Nephron progenitor cell (in vitro differentiated cells): Measurements from ENCODE around the gene CREB3L1.

Experiments
- DNase-seq: peaks from one replicate; pipeline ENCODE4 v3.0.0; 2021
- H3K27ac Mint-ChIP-seq: 2 replicates; pipeline ENCODE4 v1.8.0; 2021; ENCODE audit warnings: mild to moderate bottlenecking, moderate library complexity, mixed read lengths
- H3K27me3 Mint-ChIP-seq: 2 replicates; pipeline ENCODE4 v1.8.0; 2021; ENCODE audit warnings: mild to moderate bottlenecking, low read depth, mixed read lengths; ENCODE audit not compliant: poor library complexity
- H3K36me3 Mint-ChIP-seq: 2 replicates; pipeline ENCODE4 v1.8.0; 2021; ENCODE audit warnings: low read depth, mixed read lengths
- H3K4me1 Mint-ChIP-seq: 2 replicates; pipeline ENCODE4 v1.8.0; 2021; ENCODE audit warnings: mixed read lengths
- H3K4me3 Mint-ChIP-seq: 2 replicates; pipeline ENCODE4 v1.8.0; 2021; ENCODE audit warnings: mild to moderate bottlenecking, moderate library complexity, mixed read lengths
- H3K9me3 Mint-ChIP-seq: 2 replicates; pipeline ENCODE4 v1.8.0; 2021; ENCODE audit warnings: mild to moderate bottlenecking, moderate library complexity, mixed read lengths
- CTCF ChIP-seq: fragments of 200-600 bp; sonication (generic); IDR thresholded peaks from 2 replicates; pipeline ENCODE4 v1.5.0; 2021; ENCODE audit warnings: antibody characterized with exemption

The CREB3L1 gene

DNA sequence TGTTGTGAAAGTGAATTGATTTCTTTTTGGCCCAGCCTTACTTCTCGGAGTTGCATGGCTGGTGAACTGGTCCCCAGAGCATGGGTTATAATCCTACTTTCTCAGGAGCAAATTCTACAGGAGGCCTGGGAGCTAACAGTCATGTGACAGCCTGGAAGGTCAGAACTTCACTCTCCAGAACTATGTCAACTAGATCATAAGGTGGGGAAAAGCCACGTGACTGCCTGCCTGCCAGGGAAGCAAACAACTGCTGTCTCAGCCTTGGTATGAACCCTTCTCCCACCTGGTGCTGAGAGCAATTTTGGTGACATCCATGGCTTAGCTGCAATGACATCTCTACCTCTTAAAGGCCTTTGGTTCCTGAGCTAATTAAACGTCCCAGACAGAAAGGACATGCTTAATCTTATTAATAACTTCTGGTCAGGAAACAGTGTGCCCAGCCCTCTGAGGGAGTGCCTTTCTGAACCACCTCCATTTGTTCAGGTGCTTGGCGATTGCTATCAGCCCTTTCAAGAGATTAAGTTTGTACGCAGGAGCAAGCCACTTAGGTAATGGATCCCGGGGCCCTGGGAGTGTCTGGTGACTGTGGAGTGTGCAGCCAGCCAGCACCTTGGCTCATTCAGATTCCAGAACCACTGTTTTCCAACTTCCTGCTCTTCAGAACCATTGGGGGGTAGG is 1.4 kb upstream of the CREB3L1 start:
- H3K27ac Mint-ChIP-seq, result no peak overlapping the region
- no peak for TF ChIP-seq CTCF
- peaks cover 17% of the 10 kb centered on the region for H3K27me3 Mint-ChIP-seq
- H3K36me3 Mint-ChIP-seq, result no peaks in the 10 kb centered on the region
- H3K4me3 Mint-ChIP-seq, result peak overlapping the region; percentile 68
- no peaks in the 10 kb centered on the region for H3K9me3 Mint-ChIP-seq
- peaks cover 86% of the 10 kb centered on the region for H3K4me1 Mint-ChIP-seq
- no peak for DNase-seq

- H3K9me3 Mint-ChIP-seq, result no peaks in the 10 kb centered on the region
- H3K27ac Mint-ChIP-seq, result no peak overlapping the region
- peak overlapping the region; percentile 87 for H3K4me3 Mint-ChIP-seq
- H3K27me3 Mint-ChIP-seq, result peaks cover 21% of the 10 kb centered on the region
- H3K36me3 Mint-ChIP-seq, result no peaks in the 10 kb centered on the region
- no peak for TF ChIP-seq CTCF
- peaks cover 84% of the 10 kb centered on the region for H3K4me1 Mint-ChIP-seq
- DNase-seq, result no peak
Measured at GRCh38 chr11:46277313-46277621, 195 bp upstream of the CREB3L1 start.

- Mint-ChIP-seq H3K27me3 (peaks cover 21% of the 10 kb centered on the region), H3K36me3 (no peaks in the 10 kb centered on the region), H3K9me3 (no peaks in the 10 kb centered on the region), H3K27ac (no peak overlapping the region), H3K4me3 (peak overlapping the region; percentile 85), H3K4me1 (peaks cover 76% of the 10 kb centered on the region)
- peak; percentile 45 for TF ChIP-seq CTCF
- DNase-seq, result peak; percentile 71
Measured at GRCh38 chr11:46278387-46279125, 1.1 kb downstream of the CREB3L1 start.

DNA sequence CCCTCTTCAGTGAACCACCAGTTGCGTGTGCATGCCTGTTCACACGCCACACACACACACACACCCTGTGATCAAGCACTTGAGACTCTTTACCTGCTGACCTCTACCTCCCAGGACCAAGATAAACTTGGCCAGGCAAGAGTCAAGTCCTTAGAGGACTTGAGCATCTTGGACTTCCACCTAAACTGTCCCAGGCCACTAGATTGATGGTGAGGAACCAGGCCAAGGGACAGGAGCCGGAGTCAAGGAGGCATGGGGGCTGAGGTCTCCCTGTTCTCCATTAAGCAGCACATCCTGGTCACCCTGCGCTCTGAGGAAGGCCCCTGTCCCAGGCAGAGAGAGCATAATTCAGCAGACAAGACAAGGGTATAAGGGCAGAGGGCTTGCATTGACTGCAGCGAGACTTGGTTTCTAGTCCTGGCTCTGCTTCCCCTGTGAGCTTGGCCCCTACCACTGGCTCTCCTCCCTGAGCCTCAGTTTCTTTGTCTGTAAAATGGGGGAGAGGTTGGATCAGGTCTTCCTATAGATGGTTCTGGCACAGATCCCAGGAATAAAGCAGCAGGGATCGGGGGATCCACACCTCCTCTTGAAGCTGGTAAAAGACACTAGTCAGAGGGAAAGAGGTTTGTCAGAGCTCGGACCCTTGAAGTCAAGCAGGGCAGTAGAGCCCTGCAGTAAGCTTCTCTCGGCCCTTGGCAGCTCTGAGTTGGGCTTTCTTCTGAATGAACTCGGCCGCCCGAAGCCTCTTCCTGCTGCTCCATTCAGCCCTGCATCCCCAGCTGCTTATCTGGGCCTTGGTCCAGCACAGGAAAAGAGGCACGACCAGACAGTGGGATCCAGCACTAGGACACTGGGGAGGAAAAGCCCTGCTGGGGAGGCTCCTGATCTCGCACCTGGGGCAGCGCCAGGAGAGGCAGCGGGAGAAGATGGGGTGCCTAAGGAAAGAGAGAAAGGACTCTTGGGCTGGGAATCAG is 2.0 kb downstream of the CREB3L1 start:
- Mint-ChIP-seq H3K27me3 (peaks cover 21% of the 10 kb centered on the region), H3K27ac (no peak overlapping the region), H3K9me3 (no peaks in the 10 kb centered on the region), H3K36me3 (no peaks in the 10 kb centered on the region), H3K4me3 (peak overlapping the region; percentile 85), H3K4me1 (peaks cover 68% of the 10 kb centered on the region)
- TF ChIP-seq CTCF, result no peak
- no peak for DNase-seq

GRCh38 chr11:46280706-46281105 is 3.2 kb downstream of the CREB3L1 start:
- Mint-ChIP-seq H3K4me1 (peaks cover 64% of the 10 kb centered on the region), H3K27ac (no peak overlapping the region), H3K9me3 (no peaks in the 10 kb centered on the region), H3K4me3 (peak overlapping the region; percentile 48), H3K27me3 (peaks cover 21% of the 10 kb centered on the region), H3K36me3 (no peaks in the 10 kb centered on the region)
- no peak for TF ChIP-seq CTCF
- DNase-seq, result no peak
